ENCODE measurements around the gene RIPOR3.
A peak's percentile ranks its signal among the peaks of the same experiment; 100 is the strongest.
"Not testable (repeated sequence)": the region's sequence is repeated elsewhere in the genome, so short reads cannot be mapped to it uniquely, and the experiment has no call there.

The RIPOR3 gene

DNA sequence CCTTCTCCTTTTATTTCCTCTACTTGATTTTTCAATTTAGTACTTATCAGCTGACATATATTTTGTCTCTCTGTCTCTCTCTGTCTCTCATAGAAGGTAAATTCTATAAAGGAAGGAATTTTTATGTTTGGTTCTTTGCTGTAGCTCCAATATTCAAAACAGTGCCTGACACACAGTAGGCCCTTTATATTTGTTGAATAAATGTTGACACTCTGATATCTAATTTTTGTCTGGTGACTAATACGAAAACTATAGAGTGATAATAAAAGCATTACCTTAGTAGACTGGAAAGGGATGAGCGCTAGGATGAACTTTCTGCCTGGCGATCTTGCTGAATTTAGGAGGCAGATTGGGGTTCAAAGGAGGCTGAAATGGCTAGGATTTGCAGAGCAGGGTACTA, 138.4 kb downstream of the RIPOR3 start:
- DNase-seq (ENCODE audit: low read depth): no peak

DNA sequence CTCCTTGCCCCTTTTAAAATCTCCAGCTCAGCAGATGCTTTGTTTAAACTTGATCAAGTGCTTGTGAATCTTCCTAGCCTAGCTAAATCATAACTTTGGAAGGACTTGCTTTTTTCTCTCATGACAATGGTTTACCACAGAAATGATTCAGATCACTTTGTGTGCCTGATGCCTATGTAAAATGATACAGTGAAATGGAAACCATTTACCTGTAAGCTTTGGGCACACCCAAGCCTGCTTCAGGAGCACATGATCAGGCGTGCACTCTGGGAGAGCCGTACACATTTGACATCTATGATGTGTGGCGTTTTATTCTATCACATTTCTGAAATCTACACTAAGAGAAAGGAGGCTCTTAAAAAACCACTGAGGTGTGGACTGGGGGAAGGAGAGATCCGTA, 140.1 kb downstream of the RIPOR3 start:
- no peak for DNase-seq (ENCODE audit: low read depth)

DNA sequence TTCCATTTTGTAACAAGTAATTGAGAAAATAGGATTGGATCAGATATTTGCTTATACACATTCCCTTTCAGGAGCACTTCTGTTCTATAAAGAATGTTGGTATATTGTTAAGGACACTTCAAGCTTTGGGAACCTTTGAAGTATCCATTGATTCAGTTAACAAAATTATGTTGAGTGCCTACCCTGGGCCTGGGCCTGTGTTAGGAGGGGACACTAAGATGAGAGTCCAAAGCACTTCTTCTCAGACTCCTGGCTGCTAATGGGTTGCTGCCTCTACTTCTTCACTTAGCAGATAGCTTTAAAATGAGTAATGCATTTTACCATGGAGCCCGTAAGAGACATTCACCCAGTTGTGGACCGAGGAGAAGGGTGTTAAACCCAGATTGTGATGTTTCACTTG, 140.8 kb downstream of the RIPOR3 start:
- no peak for DNase-seq (ENCODE audit: low read depth)

DNA sequence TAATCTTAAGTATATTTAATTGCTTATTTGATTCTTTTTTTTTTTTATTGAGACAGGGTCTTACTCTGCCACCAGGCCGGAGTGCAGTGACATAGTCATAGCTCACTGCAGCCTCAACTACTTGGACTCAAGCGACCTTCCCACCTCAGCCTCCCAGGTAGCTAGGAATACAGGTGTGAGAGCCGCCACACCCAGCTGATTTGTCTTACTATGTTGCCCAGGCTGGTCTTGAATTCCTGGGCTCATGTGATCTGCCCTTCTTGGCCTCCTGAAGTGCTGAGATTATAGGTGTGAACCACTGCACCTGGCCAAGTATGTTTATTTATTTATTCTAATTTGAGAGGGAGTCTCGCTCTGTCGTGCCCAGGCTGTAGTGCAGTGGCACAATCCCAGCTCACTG, 142.9 kb downstream of the RIPOR3 start:
- no peak for DNase-seq (ENCODE audit: low read depth)

DNA sequence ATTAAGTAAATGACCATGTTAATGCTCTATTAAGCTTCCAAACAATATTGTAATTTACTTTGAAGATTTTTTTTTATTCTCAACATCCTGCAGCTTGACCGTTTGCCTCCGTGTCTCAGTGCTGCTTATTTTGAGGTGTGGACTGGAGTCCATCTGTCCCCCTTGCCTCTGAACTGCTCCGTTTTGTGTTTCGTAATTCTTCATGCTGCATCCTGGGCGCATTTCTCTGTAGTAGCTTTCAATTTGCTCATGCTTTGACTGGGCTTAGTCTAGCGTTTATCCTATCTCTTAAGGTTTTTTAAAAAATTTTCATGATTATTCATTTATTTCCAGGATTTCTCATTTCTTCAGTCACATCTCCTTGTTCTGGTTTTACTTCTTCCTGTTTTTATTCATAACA, 143.4 kb downstream of the RIPOR3 start:
- no peak for DNase-seq (ENCODE audit: low read depth)

DNA sequence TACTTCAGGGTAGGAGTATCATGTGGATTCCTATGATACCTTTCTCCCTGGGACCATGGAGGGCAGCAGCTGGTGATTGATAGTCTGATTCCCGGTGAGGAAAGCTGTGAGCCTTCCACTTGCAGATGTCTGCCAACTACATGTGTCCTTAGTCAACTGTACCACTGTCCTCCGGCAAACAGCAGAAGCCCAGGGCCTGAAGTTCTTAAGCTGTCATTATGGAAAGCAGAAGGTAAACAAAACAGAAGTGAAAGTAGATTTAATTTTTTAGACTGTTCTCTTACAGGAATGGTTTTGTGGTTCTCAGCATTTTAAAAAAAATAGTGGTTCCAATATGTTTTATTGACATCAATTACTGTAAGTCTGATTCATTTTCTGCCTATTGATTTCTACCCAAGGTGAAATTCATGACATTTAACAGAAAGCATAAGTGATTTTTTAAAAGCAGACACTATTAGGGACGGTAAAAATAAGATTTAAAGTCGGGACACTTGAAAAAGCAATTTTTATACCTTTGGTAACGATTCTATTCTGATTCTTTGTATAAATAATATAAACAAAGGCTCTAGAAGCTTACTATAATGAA, 144.5 kb downstream of the RIPOR3 start:
- DNase-seq (ENCODE audit: low read depth): no peak

DNA sequence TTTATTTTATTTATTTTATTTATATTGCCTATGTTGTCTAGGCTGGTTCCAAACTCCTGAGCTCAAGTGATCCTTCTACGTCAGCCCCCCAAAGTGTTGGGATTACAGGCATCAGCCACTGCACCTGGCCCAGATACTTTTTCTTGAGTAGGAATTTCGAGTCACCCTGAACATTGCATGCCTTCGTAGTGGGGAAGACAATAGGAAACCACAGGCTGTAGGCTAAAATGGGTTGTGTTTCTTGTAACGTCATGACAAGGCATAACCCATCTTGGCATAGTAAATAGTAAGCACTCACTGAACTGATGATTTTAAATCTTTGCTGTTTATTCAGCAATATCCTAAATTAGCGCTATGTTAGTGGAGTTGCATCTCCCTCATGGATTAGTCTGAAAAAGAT, 146.2 kb downstream of the RIPOR3 start:
- no peak for DNase-seq (ENCODE audit: low read depth)

DNA sequence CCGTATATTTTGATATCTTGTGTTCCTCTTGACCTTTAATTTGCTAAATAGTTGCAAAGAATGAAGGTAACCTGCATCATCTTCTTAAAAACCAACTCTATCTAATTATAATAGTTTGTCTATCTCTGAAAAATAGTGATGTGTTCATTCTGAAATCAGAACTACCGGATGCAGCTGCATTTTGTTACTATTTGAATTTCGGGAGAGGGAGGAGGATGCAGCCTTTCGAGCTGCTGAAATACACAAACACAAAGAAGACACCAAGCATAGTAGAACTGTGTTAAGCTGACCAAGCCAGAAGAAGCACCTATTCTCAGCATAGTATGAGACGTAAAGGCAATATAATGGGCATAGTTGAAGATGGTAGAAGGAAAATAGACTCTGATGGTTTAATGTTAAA, 148.0 kb downstream of the RIPOR3 start:
- no peak for DNase-seq (ENCODE audit: low read depth)

DNA sequence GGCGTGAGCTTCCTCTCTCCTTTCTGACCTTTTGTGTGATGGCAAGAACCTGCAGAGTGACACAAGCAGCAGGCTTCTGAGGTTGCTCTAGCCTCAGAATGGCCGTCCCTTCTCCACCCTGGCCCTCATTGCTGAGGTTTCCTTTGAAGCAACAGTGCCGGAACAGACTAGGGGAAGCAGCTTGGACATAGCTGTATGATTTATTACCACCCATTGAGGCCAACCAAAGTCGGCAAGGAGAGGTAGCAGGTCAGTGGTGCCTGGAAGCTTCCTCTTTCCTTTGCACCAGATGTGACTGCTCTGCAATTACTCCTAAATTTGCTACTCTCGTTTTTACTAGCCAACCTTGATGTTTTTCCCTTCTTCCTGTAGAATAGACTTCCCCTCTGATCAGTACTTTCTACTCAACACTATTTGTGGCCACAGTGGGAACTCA, 149.7 kb downstream of the RIPOR3 start:
- DNase-seq (ENCODE audit: low read depth): no peak

DNA sequence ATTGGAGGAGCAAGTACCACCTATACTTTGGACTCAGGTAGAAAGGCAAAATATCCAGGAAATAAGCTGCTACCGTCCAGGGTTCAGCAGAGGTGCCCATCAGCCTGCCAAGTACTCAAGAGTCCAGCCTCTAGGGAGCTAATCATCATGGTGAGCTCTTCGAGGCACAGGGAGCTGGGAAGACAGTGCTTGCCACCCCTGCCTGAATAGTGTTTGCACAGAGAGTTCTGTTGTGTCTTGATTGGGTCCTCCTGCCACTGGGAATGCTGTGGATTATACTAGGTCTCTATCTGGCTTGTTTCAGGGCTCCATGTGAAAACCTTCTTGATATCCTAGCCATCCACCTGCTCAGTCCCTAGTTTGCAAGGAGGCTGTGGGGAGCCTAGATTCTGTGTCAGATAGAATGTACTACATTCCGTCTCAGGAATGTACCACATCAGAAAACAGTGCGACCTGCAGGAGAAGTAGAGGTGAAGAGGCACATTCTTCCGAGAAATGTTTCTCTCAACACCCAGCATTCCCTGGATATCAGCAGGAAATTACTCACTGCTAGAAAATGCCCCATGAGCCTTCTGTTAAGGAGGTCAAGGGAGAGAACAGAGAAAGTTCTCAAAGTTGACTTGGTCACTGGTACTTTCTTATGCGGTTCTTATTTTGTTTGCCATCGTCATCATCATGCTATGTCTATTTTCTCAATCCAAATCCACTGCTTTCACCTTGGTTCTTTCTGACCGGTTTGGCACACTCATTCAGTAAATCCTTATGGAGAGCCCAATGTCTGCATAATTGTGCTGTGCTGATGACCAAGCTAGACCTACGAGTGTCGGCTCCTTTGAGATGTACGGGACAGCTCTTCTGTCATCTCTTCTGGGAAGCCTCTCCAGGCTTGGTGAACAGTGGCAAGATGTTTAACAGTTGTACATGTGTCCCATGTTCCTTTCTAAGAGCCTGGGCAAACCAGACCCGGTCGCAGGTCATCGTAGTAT, 150.4 kb downstream of the RIPOR3 start:
- peak; percentile 98 for DNase-seq (ENCODE audit: low read depth)

DNA sequence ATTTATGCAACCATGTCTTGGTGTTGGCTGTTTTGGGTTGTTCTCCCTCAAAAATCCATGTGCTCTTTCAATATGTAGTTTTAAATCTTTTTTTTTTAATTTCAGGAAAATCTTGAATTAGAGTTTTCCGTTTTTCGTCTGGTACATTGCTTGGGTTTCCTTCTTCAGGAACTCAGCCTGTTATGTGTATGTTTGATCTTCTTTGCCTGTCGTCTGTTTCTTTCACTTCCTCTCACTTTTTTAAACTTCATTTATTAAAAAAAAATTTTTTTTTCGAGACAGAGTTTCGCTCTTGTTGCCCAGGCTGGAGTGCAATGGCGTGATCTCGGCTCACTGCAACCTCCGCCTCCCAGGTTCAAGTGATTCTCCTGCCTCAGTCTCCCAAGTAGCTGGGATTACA, 151.5 kb downstream of the RIPOR3 start:
- DNase-seq (ENCODE audit: low read depth): not testable (repeated sequence)

DNA sequence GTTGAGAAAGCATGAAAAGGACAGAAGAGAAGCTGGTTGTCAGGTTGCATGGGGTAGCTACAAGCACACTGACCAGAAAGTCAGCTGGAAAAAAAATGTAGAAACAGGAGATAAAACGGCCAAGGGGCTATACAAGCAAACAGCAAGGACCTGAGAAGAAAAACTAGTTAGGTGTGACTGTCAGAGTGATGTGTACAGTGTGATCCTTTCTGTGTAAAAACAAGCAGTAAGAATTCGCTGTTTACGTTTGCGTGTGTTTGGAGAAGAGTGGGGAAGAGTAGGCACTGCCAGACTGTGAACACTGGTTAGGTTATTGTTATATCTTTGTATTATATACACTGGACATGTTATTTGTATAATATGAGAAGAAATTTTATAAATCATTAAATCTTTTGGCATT, 153.1 kb downstream of the RIPOR3 start:
- DNase-seq (ENCODE audit: low read depth): no peak

DNA sequence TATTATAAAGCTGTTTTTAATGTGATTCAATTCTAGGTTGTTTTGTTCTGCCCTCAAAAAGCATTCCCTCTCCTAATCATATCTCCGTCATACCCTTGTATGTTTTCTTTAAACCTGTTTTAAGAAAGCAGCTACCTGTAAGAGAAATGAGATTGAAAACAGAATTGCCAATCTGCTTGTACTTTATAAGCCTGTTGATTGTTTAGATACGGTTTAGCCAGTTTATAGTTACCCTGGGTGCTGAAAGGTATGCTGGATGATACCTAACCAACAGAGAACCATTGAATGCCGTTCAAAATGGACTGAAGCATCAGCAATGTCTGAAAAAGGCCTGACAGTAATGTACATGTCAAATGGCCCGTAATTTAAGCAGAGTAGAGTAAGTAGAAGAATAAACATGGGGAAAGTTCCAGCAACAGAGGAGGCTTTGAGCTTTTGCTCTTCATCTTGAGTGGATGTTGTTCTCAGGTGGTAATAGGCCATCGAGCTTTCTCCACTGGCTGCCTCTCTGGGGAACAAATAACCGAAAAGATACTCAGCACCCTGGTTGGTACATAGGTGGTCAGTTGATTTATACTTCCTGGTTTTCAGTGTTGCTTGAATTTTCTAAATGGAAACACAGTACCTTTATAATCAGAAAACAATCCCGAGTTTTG, 153.7 kb downstream of the RIPOR3 start:
- no peak for DNase-seq (ENCODE audit: low read depth)

DNA sequence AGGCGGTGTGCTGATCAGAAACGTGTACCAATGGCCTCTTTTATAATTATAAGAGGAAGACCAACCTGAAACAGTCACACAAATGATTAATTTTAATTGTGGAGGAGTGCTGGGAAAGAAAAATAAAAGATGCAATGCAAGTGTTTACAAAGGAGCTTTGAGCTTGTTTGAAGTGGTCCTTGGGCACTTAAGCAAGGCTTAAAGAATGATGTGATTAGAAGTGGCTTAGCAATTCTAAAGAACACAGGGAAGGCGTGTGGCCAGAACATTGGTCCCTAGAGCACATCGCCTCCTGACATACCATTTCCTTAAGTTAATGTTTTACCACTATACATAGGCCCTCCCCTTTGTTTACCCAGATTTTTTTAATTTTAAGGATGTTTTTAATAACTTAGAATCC, 155.0 kb downstream of the RIPOR3 start:
- no peak for DNase-seq (ENCODE audit: low read depth)

All from iris pigment epithelial cell (primary cell).